GM19238 (cell line): Measurements from ENCODE around the gene DCUN1D3.
"Not testable (repeated sequence)": the region's sequence is repeated elsewhere in the genome, so short reads cannot be mapped to it uniquely, and the experiment has no call there.

Source experiments
- DNase-seq: peaks from one replicate; pipeline ENCODE4 v3.0.0; 2011; ENCODE audit warnings: low spot score; ENCODE audit not compliant: insufficient read length

DCUN1D3 gene

GRCh38 chr16:20833086-20833485 is 67.1 kb downstream of the DCUN1D3 start:
- no peak for DNase-seq

GRCh38 chr16:20830372-20830771 is 69.8 kb downstream of the DCUN1D3 start:
- no peak for DNase-seq

GRCh38 chr16:20829536-20829935 is 70.6 kb downstream of the DCUN1D3 start:
- no peak for DNase-seq

- DNase-seq: no peak
Observed at GRCh38 chr16:20826039-20826566, 74.1 kb downstream of the DCUN1D3 start.

- DNase-seq: no peak
Observed at GRCh38 chr16:20822521-20823325, 77.4 kb downstream of the DCUN1D3 start.

- no peak for DNase-seq
Observed at GRCh38 chr16:20821682-20822081, 78.5 kb downstream of the DCUN1D3 start.

GRCh38 chr16:20818929-20819585 is 81.1 kb downstream of the DCUN1D3 start:
- no peak for DNase-seq

GRCh38 chr16:20814784-20815183 is 85.4 kb downstream of the DCUN1D3 start:
- no peak for DNase-seq

GRCh38 chr16:20812510-20812909 is 87.6 kb downstream of the DCUN1D3 start:
- DNase-seq: no peak

GRCh38 chr16:20811889-20812439 is 88.2 kb downstream of the DCUN1D3 start:
- DNase-seq: no peak

GRCh38 chr16:20807862-20808261 is 92.3 kb downstream of the DCUN1D3 start:
- no peak for DNase-seq

- peak; percentile 83 for DNase-seq
Observed at GRCh38 chr16:20806168-20807050, 93.7 kb downstream of the DCUN1D3 start, which contains the start of the genes ERI2 and REXO5. Gene ERI2 (minus strand): TSS chr16:20806472. CDS start chr16:20806430, 42 bp downstream. Gene REXO5 (plus strand): TSS chr16:20806527. CDS start chr16:20806954, 427 bp downstream.

GRCh38 chr16:20805684-20806167 is 94.4 kb downstream of the DCUN1D3 start:
- DNase-seq: not testable (repeated sequence)
